ENCODE results near the gene DPY19L1. TPM values are rescaled to one million over a fixed set of nuclear protein-coding genes. Genes with fewer than 3 reads are reported as not detected.
"Not testable (repeated sequence)": the region's sequence is repeated elsewhere in the genome, so short reads cannot be mapped to it uniquely, and the experiment has no call there.

The DPY19L1 gene
- total RNA-seq, 1 experiment from 2014 or later, result 46.8 TPM

GRCh38 chr7:34904987-34905386 lies 132.3 kb downstream of the DPY19L1 start:
- CTCF ChIA-PET, result no interaction called here
- intact Hi-C loops (cut with micrococcal nuclease; ENCODE audit: unreplicated experiment), result no loop called here
- no peak overlapping the region for H3K27ac ChIP-seq (ENCODE audit: low read depth, low read length, poor library complexity, severe bottlenecking)
- H3K4me1 ChIP-seq (ENCODE audit: insufficient read depth, low read length, poor library complexity, severe bottlenecking), result no peaks in the 10 kb centered on the region
- no peaks in the 10 kb centered on the region for H3K9me3 ChIP-seq (ENCODE audit: low read depth, low read length, poor library complexity, severe bottlenecking)
- POLR2A ChIA-PET (ENCODE audit: low non-redundant PET), result no interaction called here
- H3K36me3 ChIP-seq (ENCODE audit: insufficient read depth, low read length, poor library complexity, severe bottlenecking), result no peaks in the 10 kb centered on the region
- no peaks in the 10 kb centered on the region for H3K27me3 ChIP-seq (replicated peaks; ENCODE audit: insufficient read depth, low read depth, low read length, poor library complexity)
- no peak overlapping the region for H3K4me3 ChIP-seq (ENCODE audit: low read depth, low read length, poor library complexity, severe bottlenecking)
- no TSS peak for BruUV-seq (replicated peaks)
- no peak for DNase-seq (ENCODE audit: low spot score)
- TF ChIP-seq EZH2 (IDR thresholded peaks at IDR 0.05; ENCODE audit: borderline replicate concordance, low read depth, low read length, poor library complexity, severe bottlenecking) (no peak), CTCF (conservative IDR thresholded peaks at IDR 0.05; ENCODE audit: low read depth, low read length) (no peak)

GRCh38 chr7:34903921-34904320 lies 133.4 kb downstream of the DPY19L1 start:
- H3K36me3 ChIP-seq (ENCODE audit: insufficient read depth, low read length, poor library complexity, severe bottlenecking); H3K9me3 ChIP-seq (ENCODE audit: low read depth, low read length, poor library complexity, severe bottlenecking); CTCF ChIA-PET: not testable (repeated sequence)

GRCh38 chr7:34902182-34902581 lies 135.1 kb downstream of the DPY19L1 start:
- no TSS peak for BruUV-seq (replicated peaks)
- CTCF ChIA-PET, result no interaction called here

More at GRCh38 chr7:34903921-34904320, 133.4 kb downstream of the DPY19L1 start:
- H3K4me3 ChIP-seq (ENCODE audit: low read depth, low read length, poor library complexity, severe bottlenecking); BruUV-seq (replicated peaks); intact Hi-C loops (cut with micrococcal nuclease; ENCODE audit: unreplicated experiment); H3K4me1 ChIP-seq (ENCODE audit: insufficient read depth, low read length, poor library complexity, severe bottlenecking); POLR2A ChIA-PET (ENCODE audit: low non-redundant PET); H3K27ac ChIP-seq (ENCODE audit: low read depth, low read length, poor library complexity, severe bottlenecking); DNase-seq (ENCODE audit: low spot score); H3K27me3 ChIP-seq (replicated peaks; ENCODE audit: insufficient read depth, low read depth, low read length, poor library complexity): not testable (repeated sequence)

More at GRCh38 chr7:34902182-34902581, 135.1 kb downstream of the DPY19L1 start:
- H3K4me3 ChIP-seq (ENCODE audit: low read depth, low read length, poor library complexity, severe bottlenecking), result no peak overlapping the region
- no peak for DNase-seq (ENCODE audit: low spot score)
- no peaks in the 10 kb centered on the region for H3K27me3 ChIP-seq (replicated peaks; ENCODE audit: insufficient read depth, low read depth, low read length, poor library complexity)
- H3K9me3 ChIP-seq (ENCODE audit: low read depth, low read length, poor library complexity, severe bottlenecking), result no peaks in the 10 kb centered on the region
- H3K27ac ChIP-seq (ENCODE audit: low read depth, low read length, poor library complexity, severe bottlenecking), result no peak overlapping the region
- no peaks in the 10 kb centered on the region for H3K36me3 ChIP-seq (ENCODE audit: insufficient read depth, low read length, poor library complexity, severe bottlenecking)
- intact Hi-C loops (cut with micrococcal nuclease; ENCODE audit: unreplicated experiment), result no loop called here
- POLR2A ChIA-PET (ENCODE audit: low non-redundant PET), result no interaction called here
- no peak for TF ChIP-seq EZH2 (IDR thresholded peaks at IDR 0.05; ENCODE audit: borderline replicate concordance, low read depth, low read length, poor library complexity, severe bottlenecking)
- TF ChIP-seq CTCF (conservative IDR thresholded peaks at IDR 0.05; ENCODE audit: low read depth, low read length), result no peak
- H3K4me1 ChIP-seq (ENCODE audit: insufficient read depth, low read length, poor library complexity, severe bottlenecking), result no peaks in the 10 kb centered on the region

All from A673 (cell line).